Ishikawa (cell line): Measurements from ENCODE around the gene OTULINL.

Source experiments
- CEBPB ChIP-seq: IDR thresholded peaks from 2 replicates; pipeline ENCODE4 v1.6.1; 2012
- CREB1 ChIP-seq: IDR thresholded peaks from 2 replicates; pipeline ENCODE4 v1.6.1; 2012; ENCODE audit warnings: low read depth
- EGR1 ChIP-seq: IDR thresholded peaks from 2 replicates; pipeline ENCODE4 v1.6.1; 2012
- EP300 ChIP-seq: IDR thresholded peaks from 2 replicates; pipeline ENCODE4 v1.6.1; 2012; ENCODE audit warnings: borderline replicate concordance
- FOXM1 ChIP-seq: IDR thresholded peaks from 2 replicates; pipeline ENCODE4 v1.6.1; 2012; ENCODE audit warnings: low read depth, borderline replicate concordance
- NFIC ChIP-seq: IDR thresholded peaks from 2 replicates; pipeline ENCODE4 v1.6.1; 2012
- RAD21 ChIP-seq: IDR thresholded peaks from 2 replicates; pipeline ENCODE4 v1.6.1; 2012; ENCODE audit warnings: low read depth
- TAF1 ChIP-seq: IDR thresholded peaks from 2 replicates; pipeline ENCODE4 v1.6.1; 2012; ENCODE audit warnings: low read depth, mild to moderate bottlenecking
- TCF12 ChIP-seq: IDR thresholded peaks from 2 replicates; pipeline ENCODE4 v1.6.1; 2012; ENCODE audit warnings: low read depth
- TEAD4 ChIP-seq: IDR thresholded peaks from 2 replicates; pipeline ENCODE4 v1.6.1; 2012
- YY1 ChIP-seq: IDR thresholded peaks from 2 replicates; pipeline ENCODE4 v1.6.1; 2012; ENCODE audit warnings: low read depth
- ZBTB7A ChIP-seq: IDR thresholded peaks from 2 replicates; pipeline ENCODE4 v1.6.1; 2012; ENCODE audit warnings: low read depth
- TF ChIP-seq, protein P1 (sequence below): IDR thresholded peaks from 2 replicates; pipeline ENCODE4 v1.6.1; 2012; ENCODE audit warnings: low read depth, mild to moderate bottlenecking
- TF ChIP-seq, protein P2 (sequence below): IDR thresholded peaks from 2 replicates; pipeline ENCODE4 v1.6.1; 2012
- TF ChIP-seq, protein P3 (sequence below): IDR thresholded peaks from 2 replicates; pipeline ENCODE4 v1.6.1; 2012

The OTULINL gene

DNA sequence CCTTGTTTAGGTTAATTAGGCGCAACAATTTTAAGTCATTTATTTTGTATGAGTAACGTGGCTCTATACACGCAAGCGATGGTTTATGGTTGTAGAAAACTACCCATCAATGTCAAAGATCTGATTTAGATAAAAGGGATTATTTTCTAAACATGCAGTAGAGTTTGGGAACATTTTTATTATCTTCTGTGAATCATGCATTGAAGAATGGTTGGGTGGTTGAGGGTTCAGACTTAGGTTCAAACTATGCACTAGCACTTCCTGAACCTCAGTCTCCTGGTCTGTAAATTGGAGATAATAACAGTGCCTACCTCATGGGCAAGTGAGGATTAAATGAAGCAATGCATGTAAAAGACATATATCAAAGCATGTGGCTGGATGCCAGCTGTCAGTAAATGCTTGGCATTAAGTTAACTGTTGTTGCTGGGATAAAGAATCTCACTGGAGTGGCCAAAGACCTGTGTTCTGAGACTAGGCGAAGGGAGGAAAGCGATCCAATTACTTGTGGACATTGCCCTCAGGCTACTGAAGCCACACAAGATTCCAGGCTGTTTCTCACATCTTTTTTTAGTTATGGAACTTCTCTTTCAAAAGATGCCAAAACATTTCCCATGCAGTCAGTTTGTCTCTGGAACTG, 1.1 kb upstream of the OTULINL start:
- TF ChIP-seq, protein P1, sequence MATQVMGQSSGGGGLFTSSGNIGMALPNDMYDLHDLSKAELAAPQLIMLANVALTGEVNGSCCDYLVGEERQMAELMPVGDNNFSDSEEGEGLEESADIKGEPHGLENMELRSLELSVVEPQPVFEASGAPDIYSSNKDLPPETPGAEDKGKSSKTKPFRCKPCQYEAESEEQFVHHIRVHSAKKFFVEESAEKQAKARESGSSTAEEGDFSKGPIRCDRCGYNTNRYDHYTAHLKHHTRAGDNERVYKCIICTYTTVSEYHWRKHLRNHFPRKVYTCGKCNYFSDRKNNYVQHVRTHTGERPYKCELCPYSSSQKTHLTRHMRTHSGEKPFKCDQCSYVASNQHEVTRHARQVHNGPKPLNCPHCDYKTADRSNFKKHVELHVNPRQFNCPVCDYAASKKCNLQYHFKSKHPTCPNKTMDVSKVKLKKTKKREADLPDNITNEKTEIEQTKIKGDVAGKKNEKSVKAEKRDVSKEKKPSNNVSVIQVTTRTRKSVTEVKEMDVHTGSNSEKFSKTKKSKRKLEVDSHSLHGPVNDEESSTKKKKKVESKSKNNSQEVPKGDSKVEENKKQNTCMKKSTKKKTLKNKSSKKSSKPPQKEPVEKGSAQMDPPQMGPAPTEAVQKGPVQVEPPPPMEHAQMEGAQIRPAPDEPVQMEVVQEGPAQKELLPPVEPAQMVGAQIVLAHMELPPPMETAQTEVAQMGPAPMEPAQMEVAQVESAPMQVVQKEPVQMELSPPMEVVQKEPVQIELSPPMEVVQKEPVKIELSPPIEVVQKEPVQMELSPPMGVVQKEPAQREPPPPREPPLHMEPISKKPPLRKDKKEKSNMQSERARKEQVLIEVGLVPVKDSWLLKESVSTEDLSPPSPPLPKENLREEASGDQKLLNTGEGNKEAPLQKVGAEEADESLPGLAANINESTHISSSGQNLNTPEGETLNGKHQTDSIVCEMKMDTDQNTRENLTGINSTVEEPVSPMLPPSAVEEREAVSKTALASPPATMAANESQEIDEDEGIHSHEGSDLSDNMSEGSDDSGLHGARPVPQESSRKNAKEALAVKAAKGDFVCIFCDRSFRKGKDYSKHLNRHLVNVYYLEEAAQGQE = no peak
- TF ChIP-seq CEBPB (peak; percentile 40; the same call in 1 of the 2 replicates), NFIC (peak; percentile 56; the same call in 1 of the 2 replicates)

DNA sequence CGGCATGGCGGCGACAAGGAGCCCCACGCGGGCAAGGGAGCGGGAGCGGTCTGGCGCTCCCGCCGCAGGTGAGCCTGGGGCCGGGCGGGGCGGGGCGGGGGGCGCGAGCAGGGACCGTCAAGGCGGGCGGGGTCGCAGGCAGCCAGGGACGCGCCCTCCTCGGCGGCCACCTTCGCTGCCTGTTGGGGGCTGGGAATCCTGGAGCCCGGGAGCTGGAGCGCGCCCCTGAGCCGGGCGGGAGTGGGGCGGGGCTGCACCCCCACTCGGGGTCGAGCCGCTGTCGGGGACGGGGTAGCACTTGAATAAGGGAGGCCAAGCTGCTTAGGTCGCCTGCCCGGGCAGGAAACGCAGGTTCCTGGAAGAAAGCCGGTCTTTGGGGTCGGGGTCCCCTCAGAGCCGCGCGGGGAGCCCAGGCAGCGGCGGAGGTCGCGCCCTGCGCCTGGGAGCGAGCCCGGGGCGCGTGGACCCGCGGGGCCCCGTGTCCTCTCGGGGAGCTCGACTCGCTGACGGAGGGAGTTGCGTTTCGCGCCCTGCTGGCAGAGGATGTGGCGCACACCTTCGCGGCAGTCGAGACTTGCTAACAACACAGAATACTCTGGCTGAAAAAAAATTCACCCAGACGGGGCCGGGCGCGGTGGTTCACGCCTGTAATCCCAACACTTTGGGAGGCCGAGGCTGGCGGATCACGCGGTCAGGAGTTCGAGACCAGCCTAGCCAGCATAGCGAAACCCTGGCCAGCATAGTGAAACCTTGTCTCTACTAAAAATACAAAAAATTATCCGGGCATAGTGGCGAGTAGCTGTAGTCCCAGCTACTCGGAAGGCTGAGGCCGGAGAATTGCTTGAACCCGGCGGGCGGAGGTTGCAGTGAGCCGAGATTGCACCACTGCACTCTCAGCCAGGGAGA, 552 bp downstream of the OTULINL start:
- no peak for TF ChIP-seq EP300
- TF ChIP-seq ZBTB7A = peak; percentile 56; the same call in 1 of the 2 replicates
- TF ChIP-seq, protein P2, sequence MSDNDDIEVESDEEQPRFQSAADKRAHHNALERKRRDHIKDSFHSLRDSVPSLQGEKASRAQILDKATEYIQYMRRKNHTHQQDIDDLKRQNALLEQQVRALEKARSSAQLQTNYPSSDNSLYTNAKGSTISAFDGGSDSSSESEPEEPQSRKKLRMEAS = peak; percentile 56

DNA sequence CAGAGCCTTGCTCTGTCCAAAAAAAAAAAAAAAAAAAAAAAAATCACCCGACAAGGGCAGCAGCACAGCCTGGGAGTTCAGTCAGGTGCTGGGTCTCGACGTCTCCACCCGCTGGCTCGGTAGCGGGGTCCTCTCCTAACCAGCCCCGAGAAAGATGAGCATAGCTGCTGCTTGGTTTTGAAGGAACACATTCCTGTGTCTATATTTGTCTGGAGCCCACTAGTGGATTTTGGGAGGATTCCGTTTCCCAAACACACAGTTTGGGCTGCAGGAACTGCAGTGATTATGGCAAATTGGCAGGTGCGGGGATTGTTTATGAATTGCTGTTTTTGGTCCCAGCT, 1.2 kb downstream of the OTULINL start:
- no peak for TF ChIP-seq EP300
- TF ChIP-seq TCF12 = no peak
- TF ChIP-seq NFIC = no peak
- no peak for TF ChIP-seq EGR1

DNA sequence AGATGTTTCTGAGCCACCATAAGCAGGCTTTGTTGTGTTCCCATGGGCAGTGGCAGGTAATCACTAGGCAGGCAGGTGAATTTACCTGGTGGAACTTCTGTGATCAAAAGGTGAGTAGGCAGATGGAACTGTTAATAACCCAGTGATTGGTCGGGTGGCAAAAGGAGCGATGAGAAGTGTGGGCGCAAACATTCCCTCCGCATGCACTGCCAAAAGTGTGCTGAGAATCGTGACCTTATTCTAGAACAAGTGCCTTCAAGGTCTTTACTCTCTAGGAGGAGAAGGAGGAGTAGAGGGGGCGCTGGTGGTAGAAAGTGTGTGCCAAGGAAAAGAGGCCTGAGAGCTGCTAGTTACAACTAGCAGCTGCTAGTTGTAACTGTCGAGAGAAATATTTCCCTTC, 3.3 kb downstream of the OTULINL start:
- TF ChIP-seq TCF12 (no peak), RAD21 (no peak), EGR1 (no peak), TEAD4 (no peak), FOXM1 (no peak), CREB1 (no peak), TAF1 (no peak), YY1 (no peak), CEBPB (no peak), ZBTB7A (no peak), EP300 (no peak), NFIC (no peak)
- TF ChIP-seq, protein P1 = no peak
- TF ChIP-seq, protein P2 = no peak
- TF ChIP-seq, protein P3, sequence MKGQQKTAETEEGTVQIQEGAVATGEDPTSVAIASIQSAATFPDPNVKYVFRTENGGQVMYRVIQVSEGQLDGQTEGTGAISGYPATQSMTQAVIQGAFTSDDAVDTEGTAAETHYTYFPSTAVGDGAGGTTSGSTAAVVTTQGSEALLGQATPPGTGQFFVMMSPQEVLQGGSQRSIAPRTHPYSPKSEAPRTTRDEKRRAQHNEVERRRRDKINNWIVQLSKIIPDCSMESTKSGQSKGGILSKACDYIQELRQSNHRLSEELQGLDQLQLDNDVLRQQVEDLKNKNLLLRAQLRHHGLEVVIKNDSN = no peak

DNA sequence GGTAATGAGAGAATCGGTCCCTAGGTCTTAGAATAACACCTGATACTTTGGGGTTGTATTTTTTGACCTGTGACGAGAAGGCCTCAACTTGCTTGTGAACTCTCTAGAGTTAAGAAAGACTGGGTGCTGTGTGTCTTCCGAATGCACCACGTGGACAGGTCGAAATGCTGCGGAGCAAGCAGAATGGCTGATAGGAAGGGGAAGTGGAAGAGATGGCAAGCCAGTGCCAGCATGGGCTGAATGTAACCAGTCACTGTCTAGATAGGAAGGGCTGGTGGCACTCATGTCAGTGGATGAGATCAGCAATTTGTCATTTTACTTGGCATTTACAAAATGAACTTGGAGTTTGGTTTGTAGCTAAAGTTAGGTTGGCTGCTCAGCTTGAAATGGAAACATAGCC, 5.6 kb downstream of the OTULINL start:
- TF ChIP-seq, protein P1 = no peak
- TF ChIP-seq, protein P2 = no peak
- TF ChIP-seq TAF1 = no peak
- TF ChIP-seq FOXM1 = no peak
- no peak for TF ChIP-seq EP300
- no peak for TF ChIP-seq TCF12
- TF ChIP-seq TEAD4 = no peak
- no peak for TF ChIP-seq ZBTB7A
- TF ChIP-seq EGR1 = no peak
- TF ChIP-seq, protein P3 = no peak
- no peak for TF ChIP-seq YY1
- no peak for TF ChIP-seq NFIC
- TF ChIP-seq CEBPB = no peak
- no peak for TF ChIP-seq RAD21
- TF ChIP-seq CREB1 = no peak
